ENCODE results near the gene ZNF385D.

DNA sequence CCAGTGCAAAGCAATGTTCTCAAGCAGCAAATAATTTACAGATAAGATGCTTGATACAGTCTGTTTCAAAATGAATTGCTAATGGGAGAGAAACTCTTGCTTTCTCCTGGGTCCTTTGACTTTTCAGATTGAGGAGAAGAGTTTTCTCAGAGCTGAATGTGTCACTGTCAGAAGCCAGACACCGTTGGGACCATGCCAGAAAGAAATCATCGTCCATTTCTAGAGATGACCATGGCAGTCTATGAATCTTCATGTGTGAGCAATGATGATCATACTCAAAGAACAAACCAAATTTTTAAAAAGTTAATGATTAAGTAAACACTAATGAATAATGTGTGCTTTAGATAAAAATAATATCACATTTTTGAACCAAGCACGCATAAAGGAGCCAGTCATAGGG, 77.6 kb downstream of the ZNF385D start:
- TF ChIP-seq, protein P1, sequence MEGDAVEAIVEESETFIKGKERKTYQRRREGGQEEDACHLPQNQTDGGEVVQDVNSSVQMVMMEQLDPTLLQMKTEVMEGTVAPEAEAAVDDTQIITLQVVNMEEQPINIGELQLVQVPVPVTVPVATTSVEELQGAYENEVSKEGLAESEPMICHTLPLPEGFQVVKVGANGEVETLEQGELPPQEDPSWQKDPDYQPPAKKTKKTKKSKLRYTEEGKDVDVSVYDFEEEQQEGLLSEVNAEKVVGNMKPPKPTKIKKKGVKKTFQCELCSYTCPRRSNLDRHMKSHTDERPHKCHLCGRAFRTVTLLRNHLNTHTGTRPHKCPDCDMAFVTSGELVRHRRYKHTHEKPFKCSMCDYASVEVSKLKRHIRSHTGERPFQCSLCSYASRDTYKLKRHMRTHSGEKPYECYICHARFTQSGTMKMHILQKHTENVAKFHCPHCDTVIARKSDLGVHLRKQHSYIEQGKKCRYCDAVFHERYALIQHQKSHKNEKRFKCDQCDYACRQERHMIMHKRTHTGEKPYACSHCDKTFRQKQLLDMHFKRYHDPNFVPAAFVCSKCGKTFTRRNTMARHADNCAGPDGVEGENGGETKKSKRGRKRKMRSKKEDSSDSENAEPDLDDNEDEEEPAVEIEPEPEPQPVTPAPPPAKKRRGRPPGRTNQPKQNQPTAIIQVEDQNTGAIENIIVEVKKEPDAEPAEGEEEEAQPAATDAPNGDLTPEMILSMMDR (optimal IDR thresholded peaks at IDR 0.05 in 1 of 3, IDR thresholded peaks at IDR 0.05 in 1 of 3, conservative IDR thresholded peaks at IDR 0.05 in 1 of 3; ENCODE audit: extremely low read depth in 1 of 3, insufficient read depth in 2 of 3, low read length in 3 of 3): no peak
- no peak for TF ChIP-seq EZH2 (IDR thresholded peaks at IDR 0.05; ENCODE audit: low read length)

Measured in keratinocyte (primary cell).